Ovary (tissue), 9 donors: ENCODE data around the gene F12. TPM values are rescaled to one million over a fixed set of nuclear protein-coding genes. Genes with fewer than 3 reads are reported as not detected.

Experiments
- DNase-seq, 5 donors: peaks; one replicate each; pipeline ENCODE4 v3.0.0-alpha.2; 2019 to 2020
- H3K27ac ChIP-seq, 2 donors: fragments of 200-600 bp; one replicate each; pipeline versions ENCODE4 v1.5.1 to v1.8.0; 2019 to 2022
- H3K27me3 ChIP-seq: fragments of 200-600 bp; one replicate; pipeline ENCODE4 v1.8.0; 2022
- H3K36me3 ChIP-seq: fragments of 200-600 bp; sonication (generic); one replicate; pipeline ENCODE4 v1.5.1; 2019
- H3K4me1 ChIP-seq: one replicate; pipeline ENCODE4 v1.8.1; 2013; ENCODE audit warnings: mild to moderate bottlenecking, moderate library complexity; ENCODE audit not compliant: insufficient read depth
- H3K4me3 ChIP-seq: fragments of 200-600 bp; sonication (generic); one replicate; pipeline ENCODE4 v1.5.1; 2017
- H3K9me3 ChIP-seq, 2 donors: fragments of 200-600 bp in 1 of 2; sonication (generic) in 1 of 2; one replicate each; pipeline versions ENCODE4 v1.5.1 to v1.8.1; 2013 to 2019; ENCODE audit warnings: mild to moderate bottlenecking in 1 of 2, moderate library complexity in 1 of 2
- EP300 ChIP-seq: sonication (generic); formaldehyde crosslinking; IDR thresholded peaks from one replicate; pipeline ENCODE4 v1.6.1; 2017; ENCODE audit warnings: antibody characterized with exemption
- POLR2A ChIP-seq: fragments of 450-650 bp; IDR thresholded peaks from one replicate; pipeline ENCODE4 v1.6.1; 2017; ENCODE audit warnings: antibody characterized with exemption, mild to moderate bottlenecking, moderate library complexity
- WGBS, 3 donors: extraction: QIAGEN DNeasy Blood & Tissue Kit in 1 of 3; methylation state at CpG; one replicate each; pipeline versions ENCODE4 v1.1.5 to v1.1.7; 2013 to 2017; 5-methylcytosine and 5-hydroxymethylcytosine counted together
- intact Hi-C, 4 donors: fragments of 100-400 bp; cut with DNase I; formaldehyde crosslinking; loops; one replicate each; pipeline versions ENCODE4 v1.11.0 to v1.15.1; 2022 to 2023
- polyA plus RNA-seq, 2 donors: library from polyadenylated mRNA; stranded (reverse); fragments of 200-250 nt in 1 of 2; fragments of 350-450 nt in 1 of 2; fragmentation: Illumina TruSeq in 1 of 2; extraction: RNeasy Lipid Tissue Mini Kit (QIAGEN cat#74804) in 1 of 2; gene quantifications; one replicate each; pipeline ENCODE4 v1.2.3, GENCODE V29; 2013 to 2014
- total RNA-seq, 7 donors: library from RNA; depleted of rRNA in 2 of 7; stranded (reverse); fragments of >200 nt in 2 of 7; fragmentation: NEBNext Ultra II Directional in 3 of 7; extraction: Animal tissue kit (Norgen Biotek cat#: 25700) in 3 of 7; gene quantifications; one replicate each; pipeline versions ENCODE4 v1.1.0 to v1.2.4, GENCODE V29; 2016 to 2023
- TF ChIP-seq, protein P1 (sequence below), 3 donors: fragments of 450-650 bp in 2 of 3; fragments of 200-600 bp in 1 of 3; IDR thresholded peaks; one replicate each; pipeline versions ENCODE4 v1.5.1 to v1.8.0; 2016 to 2022; ENCODE audit warnings: antibody characterized with exemption in 3 of 3, mild to moderate bottlenecking in 1 of 3
- donor health status: DM: no; HTN: no; CAD: no; lungs with moderate emphysema.
- donor health status: DM: no; HTN: no; CAD: no.
- donor health status: Bipolar disorder and iron deficiency.
- donor health status: DM: yes; HTN: yes; CAD: no.
- donor health status: DM: no; HTN: no; CAD: no.
- donor health status: DM: yes; HTN: yes; CAD: no.

F12 gene
- total and polyA plus RNA-seq, 9 donors = 0.28 to 1.7 TPM; not detected in 7

DNA sequence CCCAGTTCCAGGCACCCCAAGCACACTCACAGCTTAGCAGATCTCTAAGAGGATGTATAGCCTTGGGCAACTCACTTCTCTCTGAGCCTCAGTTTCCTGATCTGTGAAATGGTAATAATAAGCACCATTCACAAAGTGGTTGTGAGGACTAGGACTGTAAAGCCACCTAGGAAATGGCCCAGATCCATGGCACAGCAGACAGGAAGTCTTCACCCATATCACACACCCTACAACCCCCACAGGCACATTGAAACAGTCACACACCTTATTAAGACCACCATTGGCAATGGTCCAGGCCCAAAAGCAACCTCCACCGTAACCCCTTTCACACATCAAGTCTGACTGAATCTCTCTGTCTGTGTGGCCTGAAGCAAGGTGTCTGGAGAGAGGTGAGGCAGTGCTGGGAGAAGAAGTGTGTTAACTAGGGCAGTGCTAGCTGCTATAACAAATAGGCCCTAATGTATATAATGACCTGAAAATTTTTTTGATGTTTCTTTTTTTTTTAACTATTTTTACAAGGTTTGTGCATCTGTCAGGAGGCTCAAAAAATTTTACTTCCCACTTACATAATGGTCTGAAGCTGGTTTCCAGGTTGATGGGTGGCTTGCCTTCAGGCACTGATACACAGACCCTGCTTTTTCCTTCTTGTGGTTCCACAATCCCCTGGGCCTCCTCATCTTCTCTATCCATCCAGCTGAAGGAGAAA, 54.0 kb downstream of the F12 start:
- Histone ChIP-seq H3K27me3 (no peaks in the 10 kb centered on the region), H3K9me3 (no peaks in the 10 kb centered on the region), H3K4me1 (peaks cover 8% of the 10 kb centered on the region), H3K4me3 (no peak overlapping the region), H3K36me3 (no peaks in the 10 kb centered on the region), H3K27ac (no peak overlapping the region)
- TF ChIP-seq POLR2A (no peak), EP300 (no peak)
- TF ChIP-seq, protein P1, sequence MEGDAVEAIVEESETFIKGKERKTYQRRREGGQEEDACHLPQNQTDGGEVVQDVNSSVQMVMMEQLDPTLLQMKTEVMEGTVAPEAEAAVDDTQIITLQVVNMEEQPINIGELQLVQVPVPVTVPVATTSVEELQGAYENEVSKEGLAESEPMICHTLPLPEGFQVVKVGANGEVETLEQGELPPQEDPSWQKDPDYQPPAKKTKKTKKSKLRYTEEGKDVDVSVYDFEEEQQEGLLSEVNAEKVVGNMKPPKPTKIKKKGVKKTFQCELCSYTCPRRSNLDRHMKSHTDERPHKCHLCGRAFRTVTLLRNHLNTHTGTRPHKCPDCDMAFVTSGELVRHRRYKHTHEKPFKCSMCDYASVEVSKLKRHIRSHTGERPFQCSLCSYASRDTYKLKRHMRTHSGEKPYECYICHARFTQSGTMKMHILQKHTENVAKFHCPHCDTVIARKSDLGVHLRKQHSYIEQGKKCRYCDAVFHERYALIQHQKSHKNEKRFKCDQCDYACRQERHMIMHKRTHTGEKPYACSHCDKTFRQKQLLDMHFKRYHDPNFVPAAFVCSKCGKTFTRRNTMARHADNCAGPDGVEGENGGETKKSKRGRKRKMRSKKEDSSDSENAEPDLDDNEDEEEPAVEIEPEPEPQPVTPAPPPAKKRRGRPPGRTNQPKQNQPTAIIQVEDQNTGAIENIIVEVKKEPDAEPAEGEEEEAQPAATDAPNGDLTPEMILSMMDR (IDR thresholded peaks at IDR 0.05) = no peak
- WGBS, 3 donors = 81 to 85% (median 85%) methylated on average over 1 of the region's 1 CpG
- DNase-seq = no peak
- intact Hi-C loops = no loop called here

DNA sequence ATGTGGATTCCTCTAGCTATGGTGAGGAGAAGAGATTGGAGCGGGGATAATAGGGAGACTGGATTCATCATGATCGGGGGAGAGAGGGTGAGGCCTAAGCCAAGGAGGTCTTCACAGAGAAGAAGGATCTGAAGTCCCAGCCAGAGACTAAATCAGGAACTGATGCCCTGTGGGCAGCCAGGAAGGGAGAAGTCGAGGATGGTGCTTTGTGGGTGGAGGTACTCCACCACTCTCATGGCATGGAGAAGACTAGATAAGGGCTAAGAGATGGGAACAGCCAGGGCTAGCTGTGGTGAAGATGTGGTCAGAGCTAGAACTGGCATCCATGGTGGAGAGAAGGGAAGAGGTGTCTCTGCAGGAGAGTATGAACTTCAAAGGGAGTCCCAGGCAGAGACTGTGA, 54.7 kb downstream of the F12 start:
- Histone ChIP-seq H3K9me3 (no peaks in the 10 kb centered on the region), H3K27me3 (no peaks in the 10 kb centered on the region), H3K4me1 (peaks cover 12% of the 10 kb centered on the region), H3K27ac (no peak overlapping the region), H3K36me3 (no peaks in the 10 kb centered on the region), H3K4me3 (no peak overlapping the region)
- TF ChIP-seq, protein P1 (IDR thresholded peaks at IDR 0.05) = no peak
- no peak for TF ChIP-seq POLR2A
- DNase-seq = no peak
- WGBS, 3 donors = 70 to 78% (median 73%) methylated on average over 3 of the region's 3 CpGs
- intact Hi-C loops = no loop called here

DNA sequence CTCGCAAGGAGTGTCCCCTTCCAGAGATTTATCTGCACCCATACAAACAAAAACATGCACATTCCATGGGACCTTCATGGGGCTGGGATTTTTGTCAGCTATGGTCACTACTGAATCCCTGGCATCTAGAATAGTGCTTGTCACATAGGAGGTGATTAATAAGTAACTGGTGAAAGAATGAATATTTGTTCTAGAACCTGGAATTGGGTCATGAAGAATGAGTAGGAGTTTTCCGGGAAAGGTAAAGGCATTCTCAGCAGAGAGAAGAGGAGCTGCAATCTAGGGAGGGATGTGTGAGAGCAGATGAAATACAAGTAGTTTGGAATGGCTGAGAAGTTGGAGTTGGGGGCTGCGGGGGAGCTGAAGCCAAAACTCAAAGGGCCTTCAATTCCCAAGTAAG, 55.1 kb downstream of the F12 start:
- peaks cover 12% of the 10 kb centered on the region for H3K4me1 ChIP-seq
- H3K4me3 ChIP-seq = no peak overlapping the region
- H3K36me3 ChIP-seq = no peaks in the 10 kb centered on the region
- no peaks in the 10 kb centered on the region for H3K27me3 ChIP-seq
- no peak for DNase-seq
- H3K9me3 ChIP-seq = no peaks in the 10 kb centered on the region
- intact Hi-C loops = no loop called here
- TF ChIP-seq, protein P1 (IDR thresholded peaks at IDR 0.05) = no peak
- no peak overlapping the region for H3K27ac ChIP-seq
- WGBS, 3 donors = 80 to 87% (median 83%) methylated on average over 3 of the region's 3 CpGs

DNA sequence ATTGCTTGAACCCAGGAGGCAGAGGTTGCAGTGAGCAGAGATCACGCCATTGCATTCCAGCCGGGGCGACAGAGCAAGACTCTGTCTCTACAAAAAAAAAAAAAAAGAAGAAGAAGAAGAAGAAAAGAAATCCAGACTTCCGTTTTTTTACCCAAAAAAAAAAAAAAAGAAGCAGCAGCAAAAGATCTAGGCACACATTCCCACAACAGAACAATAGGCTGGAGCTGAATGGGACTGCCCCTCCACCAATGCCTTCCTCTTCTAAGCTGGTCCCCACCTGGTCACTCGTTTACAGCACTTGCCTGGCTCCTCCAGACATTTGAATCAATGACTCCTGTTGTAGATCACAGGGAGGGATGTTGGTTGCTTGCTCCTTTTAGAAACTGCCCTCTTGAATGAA, 56.3 kb downstream of the F12 start:
- intact Hi-C loops = no loop called here
- H3K27me3 ChIP-seq = no peaks in the 10 kb centered on the region
- H3K27ac ChIP-seq = no peak overlapping the region
- no peaks in the 10 kb centered on the region for H3K9me3 ChIP-seq
- no peaks in the 10 kb centered on the region for H3K36me3 ChIP-seq
- H3K4me1 ChIP-seq = peaks cover 14% of the 10 kb centered on the region
- DNase-seq = no peak
- TF ChIP-seq, protein P1 (IDR thresholded peaks at IDR 0.05) = no peak
- no peak for TF ChIP-seq POLR2A
- WGBS, 3 donors = 75 to 79% (median 76%) methylated on average over 5 of the region's 5 CpGs
- H3K4me3 ChIP-seq = no peak overlapping the region

Other genes starting within 250 kb of the F12 start
- 10 to 100 TPM; 23.3 to 40.4 (median 26.8) TPM for gene RAB24, start 105.8 kb downstream of the F12 start, total RNA-seq
- gene RAB24, start 105.8 kb downstream of the F12 start, polyA plus RNA-seq = 10 to 100 TPM; 17.0 to 40.4 TPM
- gene PRELID1, start 105.8 kb downstream of the F12 start, total RNA-seq = 10 to 100 TPM; 42.8 to 96.8 (median 74.6) TPM
- 10 to 100 TPM; 65.0 to 77.6 TPM for gene PRELID1, start 105.8 kb downstream of the F12 start, polyA plus RNA-seq
- gene MXD3, start 97.7 kb downstream of the F12 start, total RNA-seq = 1 to 10 TPM; 3.2 to 9.8 (median 6.2) TPM
- 1 to 10 TPM in 1 of 2 donors, under 1 TPM in 1; 0.30 to 6.0 TPM for gene MXD3, start 97.7 kb downstream of the F12 start, polyA plus RNA-seq
- gene LMAN2, start 57.9 kb downstream of the F12 start, total RNA-seq = 100 to 1,000 TPM in 2 of 7 donors, 10 to 100 TPM in 5; 63.5 to 154 (median 93.5) TPM
- gene LMAN2, start 57.9 kb downstream of the F12 start, polyA plus RNA-seq = 100 to 1,000 TPM in 1 of 2 donors, 10 to 100 TPM in 1; 85.0 to 142 TPM
- gene RGS14, start 51.6 kb downstream of the F12 start, total RNA-seq = 10 to 100 TPM in 1 of 7 donors, 1 to 10 TPM in 6; 4.0 to 27.0 (median 8.0) TPM
- 1 to 10 TPM in 1 of 2 donors, under 1 TPM in 1; 0.73 to 6.2 TPM for gene RGS14, start 51.6 kb downstream of the F12 start, polyA plus RNA-seq
- not detected for gene SLC34A1, start 25.1 kb downstream of the F12 start, total RNA-seq
- gene SLC34A1, start 25.1 kb downstream of the F12 start, polyA plus RNA-seq = not detected
- not detected for gene PFN3, start 8.9 kb downstream of the F12 start, total RNA-seq
- gene PFN3, start 8.9 kb downstream of the F12 start, polyA plus RNA-seq = not detected
- gene GRK6, start 17.1 kb upstream of the F12 start, total RNA-seq = 10 to 100 TPM; 13.6 to 30.3 (median 21.7) TPM
- gene GRK6, start 17.1 kb upstream of the F12 start, polyA plus RNA-seq = 10 to 100 TPM in 1 of 2 donors, 1 to 10 TPM in 1; 5.9 to 15.3 TPM
- gene PRR7, start 37.2 kb upstream of the F12 start, total RNA-seq = 10 to 100 TPM in 1 of 7 donors, 1 to 10 TPM in 5, under 1 TPM in 1; 0.66 to 11.4 (median 2.1) TPM
- under 1 TPM in 1 of 2 donors, not detected in 1; 0.51 TPM for gene PRR7, start 37.2 kb upstream of the F12 start, polyA plus RNA-seq
- 10 to 100 TPM; 35.1 to 91.6 (median 57.0) TPM for gene DBN1, start 64.1 kb upstream of the F12 start, total RNA-seq
- 10 to 100 TPM; 18.4 to 55.4 TPM for gene DBN1, start 64.1 kb upstream of the F12 start, polyA plus RNA-seq
- 100 to 1,000 TPM in 4 of 7 donors, 10 to 100 TPM in 3; 32.7 to 243 (median 151) TPM for gene PDLIM7, start 88.0 kb upstream of the F12 start, total RNA-seq
- 10 to 100 TPM; 25.7 to 83.3 TPM for gene PDLIM7, start 88.0 kb upstream of the F12 start, polyA plus RNA-seq
- 1 to 10 TPM; 1.3 to 7.2 (median 2.5) TPM for gene DOK3, start 100.3 kb upstream of the F12 start, total RNA-seq
- gene DOK3, start 100.3 kb upstream of the F12 start, polyA plus RNA-seq = 1 to 10 TPM; 1.8 to 4.2 TPM
- gene DDX41, start 107.4 kb upstream of the F12 start, total RNA-seq = 100 to 1,000 TPM in 1 of 7 donors, 10 to 100 TPM in 6; 63.5 to 104 (median 76.0) TPM
- 10 to 100 TPM; 58.3 to 63.6 TPM for gene DDX41, start 107.4 kb upstream of the F12 start, polyA plus RNA-seq
- gene FAM193B, start 145.0 kb upstream of the F12 start, total RNA-seq = 10 to 100 TPM; 50.2 to 77.6 (median 64.3) TPM
- 10 to 100 TPM; 14.8 to 77.3 TPM for gene FAM193B, start 145.0 kb upstream of the F12 start, polyA plus RNA-seq
- gene TMED9, start 182.6 kb upstream of the F12 start, total RNA-seq = 100 to 1,000 TPM in 2 of 7 donors, 10 to 100 TPM in 5; 54.0 to 112 (median 80.7) TPM
- gene TMED9, start 182.6 kb upstream of the F12 start, polyA plus RNA-seq = 10 to 100 TPM; 68.5 to 80.3 TPM
- gene B4GALT7, start 190.6 kb upstream of the F12 start, total RNA-seq = 10 to 100 TPM; 18.0 to 40.0 (median 27.2) TPM
- gene B4GALT7, start 190.6 kb upstream of the F12 start, polyA plus RNA-seq = 10 to 100 TPM in 1 of 2 donors, 1 to 10 TPM in 1; 8.5 to 28.7 TPM